ENCODE results near the gene TIAM2.

- TF ChIP-seq EZH2 (IDR thresholded peaks at IDR 0.05; ENCODE audit: borderline replicate concordance, low read depth, low read length, severe bottlenecking) = no peak
- no peak for TF ChIP-seq CTCF (IDR thresholded peaks at IDR 0.05; ENCODE audit: borderline replicate concordance, extremely low read depth, low read length, poor library complexity, severe bottlenecking)
These were observed 242.5 kb downstream of the TIAM2 start for GRCh38 chr6:155237613-155238012.

Data from DND-41 (cell line).